Nephron (organoid): ENCODE data around the gene RNF212.
A peak's percentile ranks its signal among the peaks of the same experiment; 100 is the strongest.

Experiments
- H3K27ac Mint-ChIP-seq, 3 experiments: 2 replicates each; pipeline ENCODE4 v1.8.0; 2020; ENCODE audit warnings: mixed read lengths in 3 of 3, mild to moderate bottlenecking in 2 of 3, moderate library complexity in 1 of 3
- H3K27me3 Mint-ChIP-seq: 2 replicates; pipeline ENCODE4 v1.8.0; 2021; ENCODE audit warnings: low read depth, mild to moderate bottlenecking, moderate library complexity, mixed read lengths
- H3K36me3 Mint-ChIP-seq: 2 replicates; pipeline ENCODE4 v1.8.0; 2020; ENCODE audit warnings: low read depth, mixed read lengths
- H3K4me1 Mint-ChIP-seq: 2 replicates; pipeline ENCODE4 v1.8.0; 2020; ENCODE audit warnings: mixed read lengths
- H3K4me3 Mint-ChIP-seq, 3 experiments: 2 replicates each; pipeline ENCODE4 v1.8.0; 2020; ENCODE audit warnings: mild to moderate bottlenecking in 3 of 3, mixed read lengths in 3 of 3, moderate library complexity in 2 of 3
- H3K9me3 Mint-ChIP-seq: 2 replicates; pipeline ENCODE4 v1.8.0; 2020; ENCODE audit warnings: mixed read lengths
- CTCF ChIP-seq, 3 experiments: fragments of 200-600 bp; sonication (generic); IDR thresholded peaks; one replicate each; pipeline ENCODE4 v1.5.0; 2021; ENCODE audit warnings: antibody characterized with exemption in 3 of 3; ENCODE audit not compliant: unreplicated experiment in 3 of 3

The RNF212 gene

DNA sequence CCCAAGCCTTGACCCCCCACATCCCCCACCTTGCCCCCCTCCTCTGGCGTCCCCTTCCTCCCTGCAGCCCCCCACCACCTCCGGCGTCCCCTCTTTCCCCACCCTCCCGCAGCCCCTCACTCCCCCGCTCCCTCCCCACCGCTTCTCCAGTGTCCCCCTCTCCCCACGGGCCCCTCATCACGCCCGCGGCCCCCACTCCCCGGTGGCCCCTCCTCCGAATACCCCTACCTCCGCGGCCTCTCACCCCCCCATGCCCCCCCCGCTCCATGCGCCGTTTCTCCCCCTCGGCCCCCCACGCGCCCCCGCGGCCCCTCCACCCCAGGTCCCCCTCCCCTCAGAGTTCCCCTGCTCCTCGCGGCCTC, 562 bp downstream of the RNF212 start:
- Mint-ChIP-seq H3K9me3 (peaks cover 3% of the 10 kb centered on the region), H3K4me3 (no peak overlapping the region), H3K4me1 (peaks cover 17% of the 10 kb centered on the region), H3K27me3 (peaks cover 51% of the 10 kb centered on the region), H3K27ac (no peak overlapping the region), H3K36me3 (no peaks in the 10 kb centered on the region)
- no peak for TF ChIP-seq CTCF (IDR thresholded peaks at IDR 0.05; ENCODE audit: unreplicated experiment in 3 of 3)

DNA sequence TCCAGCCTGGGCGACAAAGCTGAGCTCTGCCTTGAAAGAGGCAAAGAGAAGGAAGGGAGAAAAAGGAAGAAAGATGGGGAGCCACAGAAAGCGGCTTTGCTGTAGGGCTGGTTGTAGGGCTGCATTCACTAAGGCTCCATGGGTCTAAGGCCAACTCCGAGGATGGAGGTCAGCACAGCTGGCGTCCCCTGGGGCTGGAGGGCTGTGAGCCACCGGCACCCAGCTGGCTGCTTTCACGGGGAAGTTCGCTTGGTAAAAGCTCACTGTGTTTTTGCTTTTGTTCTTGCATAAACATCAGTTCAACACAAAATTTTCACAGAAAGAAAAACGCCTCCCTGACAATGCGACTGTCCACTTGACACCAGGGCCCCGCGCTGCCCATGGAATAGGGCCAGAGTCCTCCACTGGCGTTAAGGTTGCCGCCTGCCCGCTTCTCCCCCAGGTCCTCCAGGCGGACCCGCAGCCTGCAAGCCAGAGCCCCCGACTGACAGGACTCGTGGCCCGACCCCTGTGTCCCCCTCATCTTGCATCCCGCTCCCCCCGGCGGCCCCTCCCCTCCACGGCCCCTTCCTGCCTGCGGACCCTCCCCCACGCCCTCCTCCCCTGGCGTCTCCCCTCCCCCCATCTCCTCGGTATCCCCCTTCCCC, 1.1 kb downstream of the RNF212 start:
- TF ChIP-seq CTCF (IDR thresholded peaks at IDR 0.05; ENCODE audit: unreplicated experiment in 3 of 3), result no peak
- Mint-ChIP-seq H3K4me1 (peaks cover 17% of the 10 kb centered on the region), H3K4me3 (peak overlapping the region; percentile 8 to 57 (median 27)), H3K27ac (peak overlapping the region in 1 of 3 experiments; percentile 4), H3K9me3 (peaks cover 3% of the 10 kb centered on the region), H3K36me3 (no peaks in the 10 kb centered on the region), H3K27me3 (peaks cover 51% of the 10 kb centered on the region)

DNA sequence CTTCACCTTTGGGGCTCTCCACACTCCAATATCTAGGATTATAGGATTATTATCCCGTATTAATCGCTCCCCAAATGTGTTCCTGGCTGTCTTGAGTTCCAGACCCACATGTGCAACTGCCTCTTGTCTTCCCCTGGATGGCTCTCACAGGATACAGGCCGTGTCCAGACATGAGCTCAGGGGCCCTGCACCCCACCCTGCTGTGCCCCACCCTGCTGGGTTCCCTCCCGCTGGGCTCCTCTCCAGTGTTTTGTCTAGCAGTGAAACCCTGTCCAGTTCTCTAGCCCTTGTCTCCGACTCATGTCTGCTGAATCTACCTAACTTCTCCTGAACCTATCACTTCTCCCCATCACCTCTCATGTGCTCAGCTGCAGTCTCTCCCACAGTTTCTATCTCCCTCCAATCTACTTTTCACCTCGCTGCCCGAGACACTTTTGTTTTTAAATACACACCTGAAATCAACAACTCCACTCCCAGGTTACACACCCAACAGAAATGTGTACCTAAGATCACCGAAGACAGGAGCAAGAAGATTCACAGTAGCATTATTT, 2.0 kb downstream of the RNF212 start:
- Mint-ChIP-seq H3K4me3 (no peak overlapping the region), H3K9me3 (peaks cover 3% of the 10 kb centered on the region), H3K27ac (peak overlapping the region; percentile 7 to 97 (median 92)), H3K36me3 (no peaks in the 10 kb centered on the region), H3K4me1 (peaks cover 10% of the 10 kb centered on the region), H3K27me3 (peaks cover 45% of the 10 kb centered on the region)
- no peak for TF ChIP-seq CTCF (IDR thresholded peaks at IDR 0.05; ENCODE audit: unreplicated experiment in 3 of 3)

- Mint-ChIP-seq H3K4me3 (peak overlapping the region; percentile 0 to 61 (median 17)), H3K9me3 (peaks cover 3% of the 10 kb centered on the region), H3K27me3 (peaks cover 33% of the 10 kb centered on the region), H3K27ac (peak overlapping the region; percentile 92 to 97 (median 93)), H3K36me3 (no peaks in the 10 kb centered on the region), H3K4me1 (peaks cover 9% of the 10 kb centered on the region)
- no peak for TF ChIP-seq CTCF (IDR thresholded peaks at IDR 0.05; ENCODE audit: unreplicated experiment in 3 of 3)
Measured at GRCh38 chr4:1109898-1110506, 3.4 kb downstream of the RNF212 start.

DNA sequence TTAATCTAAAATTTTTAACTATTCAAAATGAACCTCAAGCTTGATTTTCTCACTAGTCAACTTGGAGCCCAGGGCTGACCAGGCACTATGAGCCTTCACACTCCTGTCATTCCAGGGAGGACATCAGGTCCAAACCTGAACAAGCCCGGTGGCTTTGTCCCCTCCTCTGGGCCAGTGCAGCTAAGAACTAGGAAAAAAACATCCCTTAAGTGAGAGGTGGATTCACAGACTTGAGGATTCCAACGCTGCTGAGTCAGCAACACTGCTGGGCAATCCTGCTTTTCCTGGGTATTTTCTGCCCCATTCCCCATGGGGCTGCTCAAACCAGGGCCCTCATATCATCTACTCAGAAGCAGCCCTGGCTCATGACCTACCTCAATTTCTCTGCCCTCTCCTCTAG, 4.0 kb downstream of the RNF212 start:
- peak overlapping the region in 1 of 3 experiments; percentile 17 for H3K4me3 Mint-ChIP-seq
- TF ChIP-seq CTCF (IDR thresholded peaks at IDR 0.05; ENCODE audit: unreplicated experiment in 3 of 3), result no peak
- peaks cover 9% of the 10 kb centered on the region for H3K4me1 Mint-ChIP-seq
- H3K27me3 Mint-ChIP-seq, result peaks cover 27% of the 10 kb centered on the region
- peaks cover 3% of the 10 kb centered on the region for H3K9me3 Mint-ChIP-seq
- peak overlapping the region; percentile 92 to 97 (median 93) for H3K27ac Mint-ChIP-seq
- no peaks in the 10 kb centered on the region for H3K36me3 Mint-ChIP-seq
